CD8-positive, alpha-beta memory T cell (primary cell): ENCODE results near the gene SUMF1. TPM values are rescaled to one million over a fixed set of nuclear protein-coding genes. Genes with fewer than 3 reads are reported as not detected.
"Not testable (repeated sequence)": the region's sequence is repeated elsewhere in the genome, so short reads cannot be mapped to it uniquely, and the experiment has no call there.

Experiments used
- CTCF ChIA-PET: fragments of 350-600 bp; sonication (Branson Sonifier 250); formaldehyde crosslinking; loops from one replicate; lab custom pipeline; 2021; ENCODE audit warnings: antibody characterized with exemption; lab: Charles Lee
- POLR2A ChIA-PET: fragments of 350-600 bp; sonication (Branson Sonifier 250); formaldehyde crosslinking; loops from one replicate; lab custom pipeline; 2021; ENCODE audit warnings: antibody characterized with exemption; lab: Charles Lee
- DNase-seq, 5 donors: peaks; one replicate each; pipeline versions ENCODE4 v3.0.0 to v3.0.0-alpha.2; 2020 to 2022; ENCODE audit warnings: mixed read lengths in 1 of 5
- H3K27ac ChIP-seq: one replicate; pipeline ENCODE4 v1.7.0; 2013; ENCODE audit warnings: low read depth, mild to moderate bottlenecking, low read length, moderate library complexity
- H3K27me3 ChIP-seq: 2 replicates; pipeline ENCODE4 v1.7.0; 2013; ENCODE audit warnings: low read length, mild to moderate bottlenecking; ENCODE audit not compliant: insufficient read depth, poor library complexity, severe bottlenecking
- H3K36me3 ChIP-seq: 2 replicates; pipeline ENCODE4 v1.7.0; 2013; ENCODE audit warnings: mild to moderate bottlenecking, low read length, moderate library complexity; ENCODE audit not compliant: insufficient read depth
- H3K4me1 ChIP-seq: 2 replicates; pipeline ENCODE4 v1.7.0; 2013; ENCODE audit warnings: mild to moderate bottlenecking, low read length, moderate library complexity; ENCODE audit not compliant: insufficient read depth
- H3K4me3 ChIP-seq: 2 replicates; pipeline ENCODE4 v1.7.0; 2013; ENCODE audit warnings: mild to moderate bottlenecking, low read length
- H3K9me3 ChIP-seq: 2 replicates; pipeline ENCODE4 v1.7.0; 2013; ENCODE audit warnings: mild to moderate bottlenecking, low read length
- H3K27ac Mint-ChIP-seq, 8 donors: one replicate each; pipeline ENCODE4 v1.8.0; 2020 to 2021; ENCODE audit warnings: mixed read lengths in 8 of 8, mild to moderate bottlenecking in 6 of 8, inconsistent platforms in 3 of 8, moderate library complexity in 3 of 8
- H3K27me3 Mint-ChIP-seq, 2 donors: one replicate each; pipeline ENCODE4 v1.8.0; 2020 to 2021; ENCODE audit warnings: mixed read lengths in 2 of 2, mild to moderate bottlenecking in 1 of 2, moderate library complexity in 1 of 2
- H3K36me3 Mint-ChIP-seq, 3 donors: one replicate each; pipeline ENCODE4 v1.8.0; 2020 to 2021; ENCODE audit warnings: mixed read lengths in 3 of 3, inconsistent platforms in 1 of 3, mild to moderate bottlenecking in 1 of 3
- H3K4me1 Mint-ChIP-seq, 3 donors: one replicate each; pipeline ENCODE4 v1.8.0; 2020 to 2021; ENCODE audit warnings: mixed read lengths in 3 of 3, inconsistent platforms in 1 of 3, mild to moderate bottlenecking in 1 of 3
- H3K4me3 Mint-ChIP-seq, 7 donors: one replicate each; pipeline ENCODE4 v1.8.0; 2020 to 2021; ENCODE audit warnings: mixed read lengths in 7 of 7, mild to moderate bottlenecking in 6 of 7, moderate library complexity in 4 of 7, inconsistent platforms in 2 of 7
- H3K9me3 Mint-ChIP-seq, 5 donors: one replicate each; pipeline ENCODE4 v1.8.0; 2020 to 2022; ENCODE audit warnings: mixed read lengths in 5 of 5, mild to moderate bottlenecking in 3 of 5, moderate library complexity in 2 of 5, inconsistent platforms in 1 of 5
- polyA plus RNA-seq: library from polyadenylated mRNA; unstranded; fragments of 300-500 nt; fragmentation: Illumina TruSeq; gene quantifications from one replicate; pipeline ENCODE4 v1.2.3, GENCODE V29; 2021
- total RNA-seq, 2 experiments: library from RNA; stranded (reverse); gene quantifications; one replicate each; pipeline ENCODE4 v1.2.3, GENCODE V29; 2021

The SUMF1 gene
- total and polyA plus RNA-seq, 3 experiments from 2014 or later: 12.1 to 28.7 (median 13.0) TPM

GRCh38 chr3:4336850-4337546 is 130.1 kb downstream of the SUMF1 start:
- no peaks in the 10 kb centered on the region for H3K4me1 ChIP-seq
- H3K9me3 ChIP-seq: no peaks in the 10 kb centered on the region
- H3K36me3 ChIP-seq: no peaks in the 10 kb centered on the region
- DNase-seq: no peak
- Mint-ChIP-seq H3K27ac (peak overlapping the region in 1 of 8 donors; percentile 22), H3K36me3 (peaks cover 0 to 13% (median 10%) of the 10 kb centered on the region in 3 donors), H3K27me3 (peaks cover 0 to 2% of the 10 kb centered on the region in 2 donors), H3K4me3 (no peak overlapping the region), H3K9me3 (no peaks in the 10 kb centered on the region), H3K4me1 (no peaks in the 10 kb centered on the region)
- POLR2A ChIA-PET: no interaction called here
- H3K27me3 ChIP-seq: no peaks in the 10 kb centered on the region
- CTCF ChIA-PET: no interaction called here
- H3K27ac ChIP-seq: no peak overlapping the region
- H3K4me3 ChIP-seq: no peak overlapping the region

GRCh38 chr3:4335840-4336562 is 131.1 kb downstream of the SUMF1 start:
- Mint-ChIP-seq H3K4me3 (no peak overlapping the region), H3K4me1 (no peaks in the 10 kb centered on the region), H3K36me3 (peaks cover 0 to 13% (median 10%) of the 10 kb centered on the region in 3 donors), H3K27ac (no peak overlapping the region), H3K27me3 (peaks cover 0 to 1% of the 10 kb centered on the region in 2 donors), H3K9me3 (no peaks in the 10 kb centered on the region)
- no peak overlapping the region for H3K27ac ChIP-seq
- no peak for DNase-seq
- CTCF ChIA-PET: no interaction called here
- H3K4me3 ChIP-seq: no peak overlapping the region
- POLR2A ChIA-PET: no interaction called here
- no peaks in the 10 kb centered on the region for H3K27me3 ChIP-seq
- H3K4me1 ChIP-seq: no peaks in the 10 kb centered on the region
- H3K36me3 ChIP-seq: no peaks in the 10 kb centered on the region
- H3K9me3 ChIP-seq: no peaks in the 10 kb centered on the region

GRCh38 chr3:4334548-4334947 is 132.5 kb downstream of the SUMF1 start:
- no peak overlapping the region for H3K4me3 Mint-ChIP-seq
- H3K4me1 ChIP-seq: no peaks in the 10 kb centered on the region
- no peak for DNase-seq
- H3K4me1 Mint-ChIP-seq: no peaks in the 10 kb centered on the region
- H3K36me3 Mint-ChIP-seq: peaks cover 7 to 12% (median 12%) of the 10 kb centered on the region in 3 donors
- H3K27me3 Mint-ChIP-seq: no peaks in the 10 kb centered on the region
- H3K4me3 ChIP-seq: no peak overlapping the region
- H3K9me3 Mint-ChIP-seq: peaks cover 5 to 11% (median 9%) of the 10 kb centered on the region in 5 donors
- H3K36me3 ChIP-seq: no peaks in the 10 kb centered on the region
- H3K9me3 ChIP-seq: no peaks in the 10 kb centered on the region
- ChIA-PET POLR2A (no interaction called here), CTCF (interaction anchor here (0.7 kb wide), 1 partner anchor 16 kb away, joined by 3 read pairs; no protein-coding TSS in a partner anchor)
- no peak overlapping the region for H3K27ac Mint-ChIP-seq
- no peaks in the 10 kb centered on the region for H3K27me3 ChIP-seq
- no peak overlapping the region for H3K27ac ChIP-seq

GRCh38 chr3:4332991-4333390 is 134.1 kb downstream of the SUMF1 start:
- H3K27ac Mint-ChIP-seq: no peak overlapping the region
- H3K27ac ChIP-seq: no peak overlapping the region
- H3K4me3 ChIP-seq: no peak overlapping the region
- no peaks in the 10 kb centered on the region for H3K9me3 ChIP-seq
- no peaks in the 10 kb centered on the region for H3K27me3 Mint-ChIP-seq
- DNase-seq: no peak
- H3K36me3 ChIP-seq: no peaks in the 10 kb centered on the region
- CTCF ChIA-PET: no interaction called here
- POLR2A ChIA-PET: no interaction called here
- H3K9me3 Mint-ChIP-seq: peaks cover 16 to 21% (median 20%) of the 10 kb centered on the region in 5 donors
- H3K4me3 Mint-ChIP-seq: no peak overlapping the region
- H3K27me3 ChIP-seq: no peaks in the 10 kb centered on the region
- no peaks in the 10 kb centered on the region for H3K4me1 Mint-ChIP-seq
- H3K36me3 Mint-ChIP-seq: peaks cover 8 to 26% (median 9%) of the 10 kb centered on the region in 3 donors
- no peaks in the 10 kb centered on the region for H3K4me1 ChIP-seq

GRCh38 chr3:4332574-4332973 is 134.5 kb downstream of the SUMF1 start:
- no peak for DNase-seq
- H3K27me3 Mint-ChIP-seq: no peaks in the 10 kb centered on the region
- no peaks in the 10 kb centered on the region for H3K4me1 Mint-ChIP-seq
- H3K36me3 ChIP-seq: no peaks in the 10 kb centered on the region
- ChIA-PET POLR2A (no interaction called here), CTCF (no interaction called here)
- H3K9me3 ChIP-seq: no peaks in the 10 kb centered on the region
- H3K9me3 Mint-ChIP-seq: peaks cover 16 to 22% (median 20%) of the 10 kb centered on the region in 5 donors
- no peak overlapping the region for H3K27ac ChIP-seq
- H3K36me3 Mint-ChIP-seq: peaks cover 8 to 26% (median 9%) of the 10 kb centered on the region in 3 donors
- no peak overlapping the region for H3K4me3 Mint-ChIP-seq
- no peaks in the 10 kb centered on the region for H3K4me1 ChIP-seq
- no peak overlapping the region for H3K27ac Mint-ChIP-seq
- no peak overlapping the region for H3K4me3 ChIP-seq
- no peaks in the 10 kb centered on the region for H3K27me3 ChIP-seq

- no peaks in the 10 kb centered on the region for H3K9me3 ChIP-seq
- no peak overlapping the region for H3K4me3 ChIP-seq
- H3K27me3 ChIP-seq: no peaks in the 10 kb centered on the region
- no peaks in the 10 kb centered on the region for H3K36me3 ChIP-seq
- H3K4me1 ChIP-seq: no peaks in the 10 kb centered on the region
- Mint-ChIP-seq H3K36me3 (peaks cover 9 to 26% (median 10%) of the 10 kb centered on the region in 3 donors), H3K27ac (no peak overlapping the region), H3K4me3 (no peak overlapping the region), H3K4me1 (no peaks in the 10 kb centered on the region), H3K27me3 (no peaks in the 10 kb centered on the region), H3K9me3 (peaks cover 16 to 25% (median 20%) of the 10 kb centered on the region in 5 donors)
- no peak for DNase-seq
- ChIA-PET CTCF (no interaction called here), POLR2A (no interaction called here)
- H3K27ac ChIP-seq: no peak overlapping the region
Observed at GRCh38 chr3:4332111-4332510, 135.0 kb downstream of the SUMF1 start.

GRCh38 chr3:4329806-4330205 is 137.3 kb downstream of the SUMF1 start:
- H3K4me3 ChIP-seq, H3K27me3 Mint-ChIP-seq, H3K36me3 ChIP-seq, H3K9me3 ChIP-seq, H3K4me3 Mint-ChIP-seq, H3K4me1 ChIP-seq, DNase-seq, H3K27ac ChIP-seq, H3K27me3 ChIP-seq, H3K4me1 Mint-ChIP-seq, POLR2A ChIA-PET, CTCF ChIA-PET, H3K27ac Mint-ChIP-seq: not testable (repeated sequence)
- H3K36me3 Mint-ChIP-seq: peaks cover 9 to 26% (median 13%) of the 10 kb centered on the region in 3 donors
- peaks cover 18 to 25% (median 20%) of the 10 kb centered on the region in 5 donors for H3K9me3 Mint-ChIP-seq

- no peaks in the 10 kb centered on the region for H3K27me3 Mint-ChIP-seq
- H3K4me3 Mint-ChIP-seq: no peak overlapping the region
- no peaks in the 10 kb centered on the region for H3K36me3 ChIP-seq
- no peaks in the 10 kb centered on the region for H3K4me1 ChIP-seq
- POLR2A ChIA-PET: no interaction called here
- peaks cover 18 to 25% (median 20%) of the 10 kb centered on the region in 5 donors for H3K9me3 Mint-ChIP-seq
- CTCF ChIA-PET: no interaction called here
- no peak overlapping the region for H3K27ac Mint-ChIP-seq
- H3K27ac ChIP-seq: no peak overlapping the region
- no peaks in the 10 kb centered on the region for H3K27me3 ChIP-seq
- H3K9me3 ChIP-seq: no peaks in the 10 kb centered on the region
- no peak overlapping the region for H3K4me3 ChIP-seq
- peaks cover 5 to 26% (median 13%) of the 10 kb centered on the region in 3 donors for H3K36me3 Mint-ChIP-seq
- no peak for DNase-seq
- H3K4me1 Mint-ChIP-seq: no peaks in the 10 kb centered on the region
Observed at GRCh38 chr3:4326868-4327267, 140.2 kb downstream of the SUMF1 start.
